Suprapubic skin (tissue), 4 donors: ENCODE data around the gene P3H1.

Source experiments
- EP300 ChIP-seq: sonication (generic); formaldehyde crosslinking; IDR thresholded peaks from one replicate; pipeline ENCODE4 v1.6.1; 2017; ENCODE audit warnings: antibody characterized with exemption
- POLR2A ChIP-seq, 2 donors: fragments of 450-650 bp; IDR thresholded peaks; one replicate each; pipeline ENCODE4 v1.6.1; 2017; ENCODE audit warnings: antibody characterized with exemption in 2 of 2, mild to moderate bottlenecking in 2 of 2, moderate library complexity in 2 of 2
- POLR2AphosphoS5 ChIP-seq, 3 donors: sonication (generic); formaldehyde crosslinking; IDR thresholded peaks; one replicate each; pipeline ENCODE4 v1.6.1; 2017; ENCODE audit warnings: antibody characterized with exemption in 3 of 3
- TF ChIP-seq, protein P1 (sequence below), 2 donors: fragments of 200-600 bp in 1 of 2; fragments of 450-650 bp in 1 of 2; sonication (generic) in 1 of 2; IDR thresholded peaks; one replicate each; pipeline ENCODE4 v1.5.1; 2016 to 2019; ENCODE audit warnings: antibody characterized with exemption in 2 of 2, mild to moderate bottlenecking in 1 of 2, moderate library complexity in 1 of 2

DNA sequence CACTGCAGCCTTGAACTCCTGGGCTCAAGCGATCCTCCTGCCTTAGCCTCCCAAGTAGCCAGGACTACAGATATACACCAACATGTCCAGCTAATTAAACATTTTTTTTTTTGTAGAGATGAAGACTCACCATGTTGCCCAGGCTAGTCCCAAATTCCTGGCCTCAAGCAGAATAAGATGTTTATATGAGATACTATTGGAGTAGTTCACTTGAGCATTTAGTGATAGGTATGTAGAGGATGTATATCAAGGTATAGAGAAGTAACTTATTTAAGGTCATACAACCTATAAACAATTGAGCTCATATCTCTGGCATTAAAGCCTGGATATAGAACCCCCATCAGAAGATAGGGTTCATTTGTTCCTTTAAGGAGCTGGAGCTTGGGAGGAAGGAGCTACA is 13.3 kb upstream of the P3H1 start:
- TF ChIP-seq EP300 (no peak), POLR2A (IDR thresholded peaks at IDR 0.05) (no peak), POLR2AphosphoS5 (IDR thresholded peaks at IDR 0.05) (no peak)
- TF ChIP-seq, protein P1, sequence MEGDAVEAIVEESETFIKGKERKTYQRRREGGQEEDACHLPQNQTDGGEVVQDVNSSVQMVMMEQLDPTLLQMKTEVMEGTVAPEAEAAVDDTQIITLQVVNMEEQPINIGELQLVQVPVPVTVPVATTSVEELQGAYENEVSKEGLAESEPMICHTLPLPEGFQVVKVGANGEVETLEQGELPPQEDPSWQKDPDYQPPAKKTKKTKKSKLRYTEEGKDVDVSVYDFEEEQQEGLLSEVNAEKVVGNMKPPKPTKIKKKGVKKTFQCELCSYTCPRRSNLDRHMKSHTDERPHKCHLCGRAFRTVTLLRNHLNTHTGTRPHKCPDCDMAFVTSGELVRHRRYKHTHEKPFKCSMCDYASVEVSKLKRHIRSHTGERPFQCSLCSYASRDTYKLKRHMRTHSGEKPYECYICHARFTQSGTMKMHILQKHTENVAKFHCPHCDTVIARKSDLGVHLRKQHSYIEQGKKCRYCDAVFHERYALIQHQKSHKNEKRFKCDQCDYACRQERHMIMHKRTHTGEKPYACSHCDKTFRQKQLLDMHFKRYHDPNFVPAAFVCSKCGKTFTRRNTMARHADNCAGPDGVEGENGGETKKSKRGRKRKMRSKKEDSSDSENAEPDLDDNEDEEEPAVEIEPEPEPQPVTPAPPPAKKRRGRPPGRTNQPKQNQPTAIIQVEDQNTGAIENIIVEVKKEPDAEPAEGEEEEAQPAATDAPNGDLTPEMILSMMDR (IDR thresholded peaks at IDR 0.05), result no peak
